Lower leg skin (tissue), 3 donors: ENCODE measurements around the gene C7.
"Not testable (repeated sequence)": the region's sequence is repeated elsewhere in the genome, so short reads cannot be mapped to it uniquely, and the experiment has no call there.

ENCODE experiments used
- CTCF ChIP-seq, 3 donors: fragments of 450-650 bp; IDR thresholded peaks; one replicate each; pipeline ENCODE4 v1.5.1; 2016; ENCODE audit warnings: antibody characterized with exemption in 3 of 3, mild to moderate bottlenecking in 3 of 3, moderate library complexity in 2 of 3
- POLR2A ChIP-seq, 2 donors: fragments of 450-650 bp; IDR thresholded peaks; one replicate each; pipeline ENCODE4 v1.6.1; 2016 to 2017; ENCODE audit warnings: antibody characterized with exemption in 2 of 2, mild to moderate bottlenecking in 1 of 2, moderate library complexity in 1 of 2

GRCh38 chr5:41022600-41022999 lies 113.3 kb downstream of the C7 start:
- TF ChIP-seq CTCF, POLR2A (IDR thresholded peaks at IDR 0.05): not testable (repeated sequence)
